ENCODE results near the gene CNTN4. TPM values are rescaled to one million over a fixed set of nuclear protein-coding genes. Genes with fewer than 3 reads are reported as not detected.

Gene CNTN4
- 10 to 100 TPM in 2 of 4 donors, 1 to 10 TPM in 2; 6.6 to 10.7 (median 9.7) TPM for total RNA-seq

GRCh38 chr3:2098398-2099027, at the start of gene CNTN4:
Gene CNTN4 (plus strand): TSS chr3:2098866.
- DNase-seq (ENCODE audit: extremely low spot score) = no peak
- peaks cover 0 to 64% (median 12%) of the 10 kb centered on the region in 4 donors for H3K27me3 ChIP-seq
- H3K36me3 ChIP-seq = no peaks in the 10 kb centered on the region
- TF ChIP-seq CTCF (IDR thresholded peaks at IDR 0.05) = peak in 1 of 3 experiments; percentile 27
- TF ChIP-seq POLR2A (IDR thresholded peaks at IDR 0.05; ENCODE audit: low read depth) = no peak
- no peaks in the 10 kb centered on the region for H3K9me3 ChIP-seq
- H3K4me1 ChIP-seq = peaks cover 4 to 23% (median 14%) of the 10 kb centered on the region in 4 donors
- H3K4me3 ChIP-seq = peak within 1 kb of the TSS; percentile 55 to 69 (median 58)
- intact Hi-C loops (cut with DNase I) = no loop called here
- peak within 1 kb of the TSS; percentile 52 to 73 (median 61) for H3K27ac ChIP-seq (replicated peaks in 1 of 4)
- under 1% methylated on average over 29 of the region's 86 CpGs for WGBS

- no peaks in the 10 kb centered on the region for H3K4me1 ChIP-seq
- no peak for TF ChIP-seq POLR2A (IDR thresholded peaks at IDR 0.05; ENCODE audit: low read depth)
- no peak for TF ChIP-seq CTCF (IDR thresholded peaks at IDR 0.05)
- TF ChIP-seq POLR2AphosphoS5 (IDR thresholded peaks at IDR 0.05) = no peak
- TF ChIP-seq EP300 (IDR thresholded peaks at IDR 0.05) = no peak
- no peaks in the 10 kb centered on the region for H3K9me3 ChIP-seq
- no peaks in the 10 kb centered on the region for H3K27me3 ChIP-seq
- WGBS = 80% methylated on average over 4 of the region's 4 CpGs
- no peak overlapping the region for H3K27ac ChIP-seq (replicated peaks in 1 of 4)
- no peak overlapping the region for H3K4me3 ChIP-seq
- H3K36me3 ChIP-seq = no peaks in the 10 kb centered on the region
- no peak for DNase-seq (ENCODE audit: extremely low spot score)
- intact Hi-C loops (cut with DNase I) = no loop called here
These were observed 37.3 kb upstream of the CNTN4 start for GRCh38 chr3:2061360-2061759.

- no peak for DNase-seq (ENCODE audit: extremely low spot score)
- intact Hi-C loops (cut with DNase I) = no loop called here
- no peaks in the 10 kb centered on the region for H3K4me1 ChIP-seq
- H3K36me3 ChIP-seq = no peaks in the 10 kb centered on the region
- 84% methylated on average over 2 of the region's 2 CpGs for WGBS
- H3K27me3 ChIP-seq = no peaks in the 10 kb centered on the region
- H3K4me3 ChIP-seq = no peak overlapping the region
- TF ChIP-seq CTCF (IDR thresholded peaks at IDR 0.05) = no peak
- no peak for TF ChIP-seq POLR2A (IDR thresholded peaks at IDR 0.05; ENCODE audit: low read depth)
- TF ChIP-seq POLR2AphosphoS5 (IDR thresholded peaks at IDR 0.05) = no peak
- TF ChIP-seq EP300 (IDR thresholded peaks at IDR 0.05) = no peak
- H3K9me3 ChIP-seq = no peaks in the 10 kb centered on the region
- no peak overlapping the region for H3K27ac ChIP-seq (replicated peaks in 1 of 4)
These were observed 27.1 kb upstream of the CNTN4 start for GRCh38 chr3:2071531-2071930.

GRCh38 chr3:2078821-2079220, 19.8 kb upstream of the CNTN4 start:
- Histone ChIP-seq H3K4me3 (no peak overlapping the region), H3K36me3 (no peaks in the 10 kb centered on the region), H3K27me3 (no peaks in the 10 kb centered on the region), H3K4me1 (no peaks in the 10 kb centered on the region), H3K9me3 (no peaks in the 10 kb centered on the region), H3K27ac (replicated peaks in 1 of 4) (no peak overlapping the region)
- intact Hi-C loops (cut with DNase I) = no loop called here
- WGBS = 37% methylated on average over 3 of the region's 3 CpGs
- TF ChIP-seq POLR2AphosphoS5 (IDR thresholded peaks at IDR 0.05) = no peak
- no peak for TF ChIP-seq EP300 (IDR thresholded peaks at IDR 0.05)
- no peak for TF ChIP-seq CTCF (IDR thresholded peaks at IDR 0.05)
- no peak for TF ChIP-seq POLR2A (IDR thresholded peaks at IDR 0.05; ENCODE audit: low read depth)
- no peak for DNase-seq (ENCODE audit: extremely low spot score)
